Astrocyte of the cerebellum (primary cell): ENCODE results near the gene DHX8.
"Not testable (repeated sequence)": the region's sequence is repeated elsewhere in the genome, so short reads cannot be mapped to it uniquely, and the experiment has no call there.

ENCODE experiments used
- DNase-seq: peaks from one replicate; pipeline ENCODE4 v3.0.0-alpha.2; 2011; ENCODE audit warnings: low read depth
- H3K4me3 ChIP-seq: 2 replicates; pipeline ENCODE4 v1.5.1; 2011; ENCODE audit warnings: mild to moderate bottlenecking, low read depth, low read length, moderate library complexity
- in situ Hi-C: cut with HindIII; loops from 2 replicates; pipeline ENCODE4 v1.10.0; 2017; ENCODE audit warnings: low sequenced_read_pairs
- TF ChIP-seq, protein P1 (sequence below): IDR thresholded peaks from 2 replicates; pipeline ENCODE4 v1.5.1; 2012; ENCODE audit warnings: low read length, low read depth, moderate library complexity, mild to moderate bottlenecking; ENCODE audit errors: missing control alignments

The DHX8 gene

DNA sequence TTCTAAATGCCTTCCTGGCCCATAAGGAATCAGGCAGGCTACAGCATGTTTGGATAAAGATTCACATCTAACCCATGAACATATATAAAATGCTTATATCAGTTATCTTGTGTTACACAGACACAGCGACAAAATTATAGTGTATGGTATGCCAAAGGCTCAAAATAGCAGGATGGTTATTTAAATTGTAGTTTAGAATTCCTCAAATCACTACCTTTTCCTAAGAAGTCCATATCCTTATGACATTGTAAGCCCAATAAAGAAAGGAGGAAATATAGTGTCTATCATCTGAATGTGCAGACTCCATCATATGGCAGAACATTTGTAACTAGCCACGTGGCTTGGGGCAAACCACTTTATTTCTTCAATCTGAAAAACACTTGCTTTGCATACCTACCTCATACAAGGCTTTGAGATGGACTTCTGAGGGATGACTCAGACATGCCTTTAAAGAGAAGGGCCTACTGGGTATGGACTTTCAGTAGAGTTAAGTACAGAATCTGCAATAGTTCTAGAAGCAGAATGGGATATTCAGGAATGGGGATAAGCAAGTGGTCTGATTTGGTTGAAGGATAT, 12.1 kb upstream of the DHX8 start:
- no peak for DNase-seq
- in situ Hi-C loops, result no loop called here
- TF ChIP-seq, protein P1, sequence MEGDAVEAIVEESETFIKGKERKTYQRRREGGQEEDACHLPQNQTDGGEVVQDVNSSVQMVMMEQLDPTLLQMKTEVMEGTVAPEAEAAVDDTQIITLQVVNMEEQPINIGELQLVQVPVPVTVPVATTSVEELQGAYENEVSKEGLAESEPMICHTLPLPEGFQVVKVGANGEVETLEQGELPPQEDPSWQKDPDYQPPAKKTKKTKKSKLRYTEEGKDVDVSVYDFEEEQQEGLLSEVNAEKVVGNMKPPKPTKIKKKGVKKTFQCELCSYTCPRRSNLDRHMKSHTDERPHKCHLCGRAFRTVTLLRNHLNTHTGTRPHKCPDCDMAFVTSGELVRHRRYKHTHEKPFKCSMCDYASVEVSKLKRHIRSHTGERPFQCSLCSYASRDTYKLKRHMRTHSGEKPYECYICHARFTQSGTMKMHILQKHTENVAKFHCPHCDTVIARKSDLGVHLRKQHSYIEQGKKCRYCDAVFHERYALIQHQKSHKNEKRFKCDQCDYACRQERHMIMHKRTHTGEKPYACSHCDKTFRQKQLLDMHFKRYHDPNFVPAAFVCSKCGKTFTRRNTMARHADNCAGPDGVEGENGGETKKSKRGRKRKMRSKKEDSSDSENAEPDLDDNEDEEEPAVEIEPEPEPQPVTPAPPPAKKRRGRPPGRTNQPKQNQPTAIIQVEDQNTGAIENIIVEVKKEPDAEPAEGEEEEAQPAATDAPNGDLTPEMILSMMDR, result no peak
- H3K4me3 ChIP-seq, result no peak overlapping the region

DNA sequence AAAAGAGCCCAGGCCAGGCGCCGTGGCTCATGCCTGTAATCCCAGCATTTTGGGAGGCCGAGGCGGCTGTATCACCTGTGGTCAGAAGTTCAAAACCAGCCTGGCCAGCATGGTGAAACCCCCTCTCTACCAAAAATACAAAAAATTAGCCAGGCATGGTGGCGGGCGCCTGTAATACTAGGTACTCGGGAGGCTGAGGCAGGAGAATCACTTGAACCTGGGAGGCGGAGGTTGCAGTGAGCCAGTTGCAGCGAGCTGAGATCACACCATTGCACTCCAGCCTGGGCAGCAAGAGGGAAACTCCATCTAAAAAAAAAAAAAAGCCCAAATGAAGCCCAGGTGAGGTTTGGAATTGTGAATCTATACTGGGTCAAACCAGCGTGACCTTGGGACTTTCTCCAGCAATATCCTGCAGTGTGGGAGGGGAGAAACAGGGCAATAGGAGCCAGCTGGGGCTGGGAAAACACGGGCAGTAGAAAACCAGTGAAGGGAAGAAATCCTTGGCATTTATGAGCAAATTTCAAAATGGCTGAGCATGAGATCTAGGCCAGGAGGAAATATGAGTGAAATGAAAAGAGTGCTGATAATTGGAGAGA, 8.2 kb upstream of the DHX8 start:
- no peak overlapping the region for H3K4me3 ChIP-seq
- no peak for DNase-seq
- in situ Hi-C loops, result no loop called here
- TF ChIP-seq, protein P1, result no peak

DNA sequence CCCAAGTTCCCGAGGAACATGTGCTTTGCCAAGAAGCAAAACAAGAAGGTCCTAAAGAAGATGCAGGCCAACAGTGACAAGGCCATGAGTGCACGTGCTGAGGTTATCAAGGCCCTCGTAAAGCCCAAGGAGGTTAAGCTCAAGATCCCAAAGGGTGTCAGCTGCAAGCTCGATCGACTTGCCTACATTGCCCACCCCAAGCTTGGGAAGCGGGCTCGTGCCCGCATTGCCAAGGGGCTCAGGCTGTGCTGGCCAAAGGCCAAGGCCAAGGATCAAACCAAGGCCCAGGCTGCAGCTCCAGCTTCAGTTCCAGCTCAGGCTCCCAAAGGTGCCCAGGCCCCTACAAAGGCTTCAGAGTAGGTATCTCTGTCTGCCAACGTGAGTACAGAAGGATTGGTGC, 7.5 kb upstream of the DHX8 start:
- H3K4me3 ChIP-seq, in situ Hi-C loops, DNase-seq: not testable (repeated sequence)

DNA sequence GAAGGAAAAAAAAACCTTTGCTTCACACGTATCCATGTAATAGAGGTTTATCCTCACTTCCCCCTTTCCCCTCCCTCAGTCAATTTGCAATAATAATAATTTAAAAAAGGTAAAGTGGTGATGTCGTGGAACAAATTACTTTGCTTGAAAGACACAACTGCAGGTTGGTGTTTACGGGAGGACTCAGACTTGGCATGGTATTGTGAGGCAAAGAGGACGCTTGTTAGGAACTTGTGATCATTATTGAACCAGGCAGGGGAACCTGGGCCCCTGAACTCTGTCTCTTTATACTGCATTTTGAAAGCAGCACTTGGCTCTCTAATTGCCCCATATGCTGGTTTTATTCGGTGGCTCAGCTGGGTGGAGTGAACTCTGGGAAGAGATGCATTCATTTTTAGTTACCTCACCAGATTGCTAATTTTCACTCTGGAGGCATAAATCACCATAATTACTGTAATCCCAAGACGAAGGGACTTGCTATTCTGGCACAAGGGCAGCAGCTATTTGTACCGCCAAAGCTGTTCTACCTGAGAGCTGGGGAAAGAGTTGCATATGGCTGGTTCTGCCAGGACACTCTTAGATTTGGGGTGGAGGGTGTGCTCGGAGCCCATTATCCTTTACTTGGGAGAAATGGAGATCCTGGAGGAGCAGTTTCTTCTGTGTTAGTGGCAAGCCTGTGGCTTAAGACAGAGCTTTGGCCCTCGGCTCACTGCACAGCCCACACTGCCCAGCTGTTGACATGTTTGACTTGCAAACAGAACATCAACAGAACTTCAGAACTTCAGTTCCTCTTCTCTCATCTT, 5.7 kb upstream of the DHX8 start:
- no peak overlapping the region for H3K4me3 ChIP-seq
- TF ChIP-seq, protein P1, result no peak
- in situ Hi-C loops, result no loop called here
- no peak for DNase-seq

DNA sequence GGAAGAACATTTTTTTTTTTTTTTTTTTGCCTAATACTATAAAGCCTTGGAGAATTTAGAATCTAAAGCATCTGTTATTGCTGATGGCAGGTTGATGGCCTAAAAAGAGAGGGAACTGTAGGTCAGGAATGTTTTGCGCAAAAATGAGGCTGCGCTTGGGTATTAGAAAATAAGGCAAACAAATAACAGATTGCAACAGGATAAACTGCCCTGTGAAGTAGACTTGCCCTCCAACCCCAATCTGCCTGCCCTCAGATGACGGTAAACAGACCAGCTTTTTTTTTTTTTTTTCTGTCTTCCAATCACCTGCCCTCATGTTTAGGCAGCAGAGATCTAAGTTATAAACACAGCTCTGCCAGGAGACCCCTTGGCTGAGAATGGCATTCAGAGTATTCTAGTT, 3.8 kb upstream of the DHX8 start:
- in situ Hi-C loops, result no loop called here
- TF ChIP-seq, protein P1, result no peak
- no peak for DNase-seq
- no peak overlapping the region for H3K4me3 ChIP-seq

DNA sequence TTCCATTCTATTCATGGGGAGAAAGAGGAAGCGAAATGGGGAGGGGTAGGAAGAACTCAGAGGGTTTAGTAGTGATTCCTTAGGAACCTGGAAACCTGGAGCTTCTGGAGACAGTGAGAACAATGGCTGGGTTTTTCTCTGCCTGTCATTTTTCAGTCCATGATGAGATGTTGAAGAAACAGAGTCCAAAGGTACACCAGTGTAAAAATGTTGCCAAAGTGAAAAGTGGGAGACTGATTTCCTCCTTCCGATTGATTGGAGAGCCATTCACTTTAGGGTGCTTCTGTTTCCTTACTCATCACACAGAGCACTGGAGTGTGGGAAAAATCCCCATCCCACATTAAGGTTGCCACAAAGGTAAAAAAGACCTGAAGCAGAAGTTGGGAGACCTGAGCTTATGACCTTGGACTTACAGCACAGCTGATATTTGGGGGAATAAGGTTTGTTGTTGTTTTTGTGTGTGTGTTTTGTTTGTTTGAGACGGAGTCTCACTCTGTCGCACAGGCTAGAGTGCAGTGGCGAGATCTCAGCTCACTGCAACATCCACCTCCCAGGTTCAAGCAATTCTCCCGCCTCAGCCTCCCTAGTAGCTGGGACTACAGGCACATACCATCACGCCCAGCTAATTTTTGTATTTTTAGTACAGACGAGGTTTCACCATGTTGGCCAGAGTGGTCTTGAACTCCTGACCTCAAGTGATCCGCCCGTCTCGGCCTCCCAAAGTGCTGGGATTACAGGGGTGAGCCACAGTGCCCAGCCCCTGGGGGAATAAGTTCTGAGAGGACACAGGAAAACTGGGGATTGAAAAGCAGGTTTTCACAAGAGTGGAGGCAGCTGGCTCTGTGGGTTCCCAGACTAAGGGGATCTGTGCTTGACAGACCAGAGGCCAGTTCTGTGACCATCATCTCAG, 1.4 kb upstream of the DHX8 start:
- H3K4me3 ChIP-seq, result no peak overlapping the region
- in situ Hi-C loops, result no loop called here
- DNase-seq, result no peak
- TF ChIP-seq, protein P1, result no peak
